ENCODE measurements around the gene TRPM2.
A peak's percentile ranks its signal among the peaks of the same experiment; 100 is the strongest.
"Not testable (repeated sequence)": the region's sequence is repeated elsewhere in the genome, so short reads cannot be mapped to it uniquely, and the experiment has no call there.

TRPM2 gene

GRCh38 chr21:44335266-44336059 lies 18.0 kb upstream of the TRPM2 start:
- no peak for DNase-seq (ENCODE audit: low spot score)

- no peak for DNase-seq (ENCODE audit: low spot score)
These were observed 16.0 kb upstream of the TRPM2 start for GRCh38 chr21:44337449-44337848.

GRCh38 chr21:44337941-44338895 lies 15.2 kb upstream of the TRPM2 start:
- peak; percentile 7 for DNase-seq (ENCODE audit: low spot score)

GRCh38 chr21:44338971-44339910 lies 14.2 kb upstream of the TRPM2 start, which contains the start of gene CFAP410:
Gene CFAP410, minus strand, starts transcription at chr21:44339390. Its CDS starts 196 bp downstream, at chr21:44339194.
- peak; percentile 94 for DNase-seq (ENCODE audit: low spot score)

- not testable (repeated sequence) for DNase-seq (ENCODE audit: low spot score)
These were observed 11.5 kb upstream of the TRPM2 start for GRCh38 chr21:44341726-44342458.

- DNase-seq (ENCODE audit: low spot score) = not testable (repeated sequence)
These were observed 10.4 kb upstream of the TRPM2 start for GRCh38 chr21:44342981-44343380.

GRCh38 chr21:44344541-44345183 lies 8.8 kb upstream of the TRPM2 start:
- DNase-seq (ENCODE audit: low spot score) = no peak

- DNase-seq (ENCODE audit: low spot score) = no peak
These were observed 7.9 kb upstream of the TRPM2 start for GRCh38 chr21:44345495-44345894.

- no peak for DNase-seq (ENCODE audit: low spot score)
These were observed 5.4 kb upstream of the TRPM2 start for GRCh38 chr21:44347911-44348451.

- no peak for DNase-seq (ENCODE audit: low spot score)
These were observed 4.6 kb upstream of the TRPM2 start for GRCh38 chr21:44348861-44349260.

GRCh38 chr21:44349416-44349846 lies 4.0 kb upstream of the TRPM2 start:
- DNase-seq (ENCODE audit: low spot score) = no peak

GRCh38 chr21:44349847-44350772 lies 3.3 kb upstream of the TRPM2 start:
- no peak for DNase-seq (ENCODE audit: low spot score)

- DNase-seq (ENCODE audit: low spot score) = no peak
These were observed 2.5 kb upstream of the TRPM2 start for GRCh38 chr21:44350773-44351481.

GRCh38 chr21:44351535-44352252 lies 1.7 kb upstream of the TRPM2 start:
- no peak for DNase-seq (ENCODE audit: low spot score)

- DNase-seq (ENCODE audit: low spot score) = no peak
These were observed 1.1 kb upstream of the TRPM2 start for GRCh38 chr21:44352253-44352860.

- DNase-seq (ENCODE audit: low spot score) = no peak
These were observed 582 bp downstream of the TRPM2 start for GRCh38 chr21:44354001-44354405.
